Thyroid gland (tissue), 4 donors: ENCODE data around the gene RERGL.

Experiments
- POLR2A ChIP-seq, 2 donors: fragments of 450-650 bp; IDR thresholded peaks; one replicate each; pipeline ENCODE4 v1.6.1; 2017; ENCODE audit warnings: antibody characterized with exemption in 2 of 2, mild to moderate bottlenecking in 2 of 2, moderate library complexity in 1 of 2
- TF ChIP-seq, protein P1 (sequence below), 6 experiments: fragments of 200-600 bp in 3 of 6; fragments of 450-650 bp in 3 of 6; sonication (generic) in 3 of 6; IDR thresholded peaks; one replicate each; pipeline ENCODE4 v1.5.1; 2016 to 2019; ENCODE audit warnings: antibody characterized with exemption in 6 of 6, mild to moderate bottlenecking in 2 of 6, inconsistent platforms in 1 of 6, moderate library complexity in 1 of 6

DNA sequence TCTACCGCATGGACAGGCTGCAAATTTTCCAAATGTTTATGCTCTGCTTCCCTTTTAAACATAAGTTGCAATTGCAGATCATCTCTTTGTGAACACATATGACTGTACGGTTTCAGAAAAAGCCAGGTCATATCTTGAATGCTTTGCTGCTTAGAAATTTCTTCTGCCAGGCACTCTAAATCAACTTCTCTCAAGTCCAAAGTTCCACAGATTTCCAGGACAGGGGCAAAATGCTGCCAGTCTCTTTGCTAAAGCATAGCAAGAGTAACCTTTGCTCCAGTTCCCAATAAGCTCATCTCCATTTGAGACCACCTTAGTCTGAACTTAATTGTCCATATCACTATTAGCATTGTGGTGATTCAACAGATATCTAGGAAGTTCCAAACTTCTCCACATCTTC lies 13.6 kb upstream of the RERGL start:
- TF ChIP-seq, protein P1, sequence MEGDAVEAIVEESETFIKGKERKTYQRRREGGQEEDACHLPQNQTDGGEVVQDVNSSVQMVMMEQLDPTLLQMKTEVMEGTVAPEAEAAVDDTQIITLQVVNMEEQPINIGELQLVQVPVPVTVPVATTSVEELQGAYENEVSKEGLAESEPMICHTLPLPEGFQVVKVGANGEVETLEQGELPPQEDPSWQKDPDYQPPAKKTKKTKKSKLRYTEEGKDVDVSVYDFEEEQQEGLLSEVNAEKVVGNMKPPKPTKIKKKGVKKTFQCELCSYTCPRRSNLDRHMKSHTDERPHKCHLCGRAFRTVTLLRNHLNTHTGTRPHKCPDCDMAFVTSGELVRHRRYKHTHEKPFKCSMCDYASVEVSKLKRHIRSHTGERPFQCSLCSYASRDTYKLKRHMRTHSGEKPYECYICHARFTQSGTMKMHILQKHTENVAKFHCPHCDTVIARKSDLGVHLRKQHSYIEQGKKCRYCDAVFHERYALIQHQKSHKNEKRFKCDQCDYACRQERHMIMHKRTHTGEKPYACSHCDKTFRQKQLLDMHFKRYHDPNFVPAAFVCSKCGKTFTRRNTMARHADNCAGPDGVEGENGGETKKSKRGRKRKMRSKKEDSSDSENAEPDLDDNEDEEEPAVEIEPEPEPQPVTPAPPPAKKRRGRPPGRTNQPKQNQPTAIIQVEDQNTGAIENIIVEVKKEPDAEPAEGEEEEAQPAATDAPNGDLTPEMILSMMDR (IDR thresholded peaks at IDR 0.05), result no peak
- no peak for TF ChIP-seq POLR2A (IDR thresholded peaks at IDR 0.05)
